Measurements from ENCODE around the gene BEX1.
"Not testable (repeated sequence)": the region's sequence is repeated elsewhere in the genome, so short reads cannot be mapped to it uniquely, and the experiment has no call there.

DNA sequence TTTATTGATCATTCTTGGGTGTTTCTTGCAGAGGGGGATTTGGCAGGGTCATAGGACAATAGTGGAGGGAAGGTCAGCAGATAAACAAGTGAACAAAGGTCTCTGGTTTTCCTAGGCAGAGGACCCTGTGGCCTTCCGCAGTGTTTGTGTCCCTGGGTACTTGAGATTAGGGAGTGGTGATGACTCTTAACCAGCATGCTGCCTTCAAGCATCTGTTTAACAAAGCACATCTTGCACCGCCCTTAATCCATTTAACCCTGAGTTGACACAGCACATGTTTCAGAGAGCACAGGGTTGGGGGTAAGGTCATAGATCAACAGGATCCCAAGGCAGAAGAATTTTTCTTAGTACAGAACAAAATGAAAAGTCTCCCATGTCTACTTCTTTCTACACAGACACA lies 39.9 kb upstream of the BEX1 start:
- not testable (repeated sequence) for TF ChIP-seq JUNB, NR3C1, CEBPB (IDR thresholded peaks at IDR 0.05)
- TF ChIP-seq, protein P1, sequence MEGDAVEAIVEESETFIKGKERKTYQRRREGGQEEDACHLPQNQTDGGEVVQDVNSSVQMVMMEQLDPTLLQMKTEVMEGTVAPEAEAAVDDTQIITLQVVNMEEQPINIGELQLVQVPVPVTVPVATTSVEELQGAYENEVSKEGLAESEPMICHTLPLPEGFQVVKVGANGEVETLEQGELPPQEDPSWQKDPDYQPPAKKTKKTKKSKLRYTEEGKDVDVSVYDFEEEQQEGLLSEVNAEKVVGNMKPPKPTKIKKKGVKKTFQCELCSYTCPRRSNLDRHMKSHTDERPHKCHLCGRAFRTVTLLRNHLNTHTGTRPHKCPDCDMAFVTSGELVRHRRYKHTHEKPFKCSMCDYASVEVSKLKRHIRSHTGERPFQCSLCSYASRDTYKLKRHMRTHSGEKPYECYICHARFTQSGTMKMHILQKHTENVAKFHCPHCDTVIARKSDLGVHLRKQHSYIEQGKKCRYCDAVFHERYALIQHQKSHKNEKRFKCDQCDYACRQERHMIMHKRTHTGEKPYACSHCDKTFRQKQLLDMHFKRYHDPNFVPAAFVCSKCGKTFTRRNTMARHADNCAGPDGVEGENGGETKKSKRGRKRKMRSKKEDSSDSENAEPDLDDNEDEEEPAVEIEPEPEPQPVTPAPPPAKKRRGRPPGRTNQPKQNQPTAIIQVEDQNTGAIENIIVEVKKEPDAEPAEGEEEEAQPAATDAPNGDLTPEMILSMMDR (IDR thresholded peaks at IDR 0.05), result not testable (repeated sequence)

Measured in A549 (cell line).